ENCODE data around the gene MGRN1. TPM values are rescaled to one million over a fixed set of nuclear protein-coding genes. Genes with fewer than 3 reads are reported as not detected.
A peak's percentile ranks its signal among the peaks of the same experiment; 100 is the strongest.

Gene MGRN1
- total and polyA plus RNA-seq, 2 experiments from 2014 or later, result 47.2 to 66.6 TPM

DNA sequence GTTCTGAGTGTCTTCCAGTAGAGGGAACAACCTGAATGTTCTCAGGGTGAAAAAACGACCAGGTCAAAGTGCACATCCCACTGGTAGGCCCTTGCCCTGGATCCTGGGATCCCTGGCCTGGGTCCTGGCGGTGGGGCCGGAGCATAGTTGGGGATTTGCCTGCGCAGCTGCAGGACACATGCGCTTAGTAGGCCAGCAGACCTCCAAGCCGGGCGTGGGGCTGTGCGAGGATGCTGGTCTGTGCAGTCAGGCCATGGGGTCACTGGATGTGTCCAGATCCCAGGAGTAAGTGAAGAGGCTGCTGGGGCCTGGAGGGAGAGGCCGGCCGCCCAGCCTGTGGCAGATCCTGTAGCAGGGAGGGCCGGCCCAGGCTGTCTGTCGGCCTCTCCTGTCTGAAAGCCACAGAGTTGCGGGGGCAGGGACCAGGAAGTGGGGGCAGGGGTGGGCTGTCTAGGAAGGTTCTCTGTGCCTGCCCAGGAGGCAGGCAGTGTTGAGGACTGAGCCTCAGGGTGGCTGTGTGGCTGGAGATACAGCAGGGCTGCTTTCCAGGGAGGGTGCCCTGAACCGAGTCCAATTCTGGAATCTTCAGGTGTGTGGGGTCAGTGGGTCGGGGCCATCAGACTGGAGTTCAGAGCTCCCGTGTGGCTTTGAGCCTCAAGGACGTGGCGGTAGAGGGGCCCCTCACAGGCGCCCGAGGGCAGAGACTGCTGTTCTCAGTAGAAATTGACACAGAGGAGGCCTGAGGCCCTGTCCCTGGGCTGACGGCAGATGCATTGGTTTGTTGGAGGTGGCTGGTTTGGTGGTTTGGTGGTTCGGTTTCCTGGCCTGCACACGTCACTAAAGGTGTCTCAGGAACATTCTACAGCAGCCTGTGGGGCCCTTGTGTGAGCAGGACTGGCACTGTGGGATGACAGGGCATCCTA lies 51.5 kb downstream of the MGRN1 start:
- H3K4me1 ChIP-seq (ENCODE audit: low read depth), result peaks cover 13% of the 10 kb centered on the region
- TF ChIP-seq, protein P1, sequence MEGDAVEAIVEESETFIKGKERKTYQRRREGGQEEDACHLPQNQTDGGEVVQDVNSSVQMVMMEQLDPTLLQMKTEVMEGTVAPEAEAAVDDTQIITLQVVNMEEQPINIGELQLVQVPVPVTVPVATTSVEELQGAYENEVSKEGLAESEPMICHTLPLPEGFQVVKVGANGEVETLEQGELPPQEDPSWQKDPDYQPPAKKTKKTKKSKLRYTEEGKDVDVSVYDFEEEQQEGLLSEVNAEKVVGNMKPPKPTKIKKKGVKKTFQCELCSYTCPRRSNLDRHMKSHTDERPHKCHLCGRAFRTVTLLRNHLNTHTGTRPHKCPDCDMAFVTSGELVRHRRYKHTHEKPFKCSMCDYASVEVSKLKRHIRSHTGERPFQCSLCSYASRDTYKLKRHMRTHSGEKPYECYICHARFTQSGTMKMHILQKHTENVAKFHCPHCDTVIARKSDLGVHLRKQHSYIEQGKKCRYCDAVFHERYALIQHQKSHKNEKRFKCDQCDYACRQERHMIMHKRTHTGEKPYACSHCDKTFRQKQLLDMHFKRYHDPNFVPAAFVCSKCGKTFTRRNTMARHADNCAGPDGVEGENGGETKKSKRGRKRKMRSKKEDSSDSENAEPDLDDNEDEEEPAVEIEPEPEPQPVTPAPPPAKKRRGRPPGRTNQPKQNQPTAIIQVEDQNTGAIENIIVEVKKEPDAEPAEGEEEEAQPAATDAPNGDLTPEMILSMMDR (IDR thresholded peaks at IDR 0.05; ENCODE audit: low read depth, low read length), result no peak
- no peak overlapping the region for H3K4me3 ChIP-seq
- H3K27me3 ChIP-seq, result no peaks in the 10 kb centered on the region
- peak in 1 of 2 donors; percentile 46 for DNase-seq (ENCODE audit: low read depth in 1 of 2, low spot score in 1 of 2)
- H3K36me3 ChIP-seq, result peaks cover 3% of the 10 kb centered on the region
- no peaks in the 10 kb centered on the region for H3K9me3 ChIP-seq (ENCODE audit: low read depth)
- H3K27ac ChIP-seq, result peak overlapping the region; percentile 82

DNA sequence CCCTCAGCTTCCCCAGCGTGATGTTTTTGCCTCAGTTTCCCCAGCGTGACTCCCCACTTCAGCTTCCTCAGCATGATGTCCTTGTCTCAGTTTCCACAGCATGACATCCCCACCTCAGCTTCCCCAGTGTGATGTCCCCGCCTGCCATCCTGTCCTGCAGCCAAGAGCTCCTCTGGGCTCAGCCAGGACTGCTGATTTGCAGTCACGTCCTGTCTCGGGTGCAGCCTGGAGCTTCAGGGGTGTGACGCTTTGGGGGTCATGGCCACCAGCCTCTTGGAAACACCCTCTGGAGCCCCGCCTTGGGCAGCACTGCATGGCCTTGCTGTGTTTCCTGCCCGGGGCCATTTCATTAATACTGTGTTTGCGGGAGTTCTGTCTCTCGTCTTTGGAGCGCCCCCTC lies 52.2 kb downstream of the MGRN1 start:
- TF ChIP-seq, protein P1 (IDR thresholded peaks at IDR 0.05; ENCODE audit: low read depth, low read length), result no peak
- no peak for DNase-seq (ENCODE audit: low read depth in 1 of 2, low spot score in 1 of 2)
- Histone ChIP-seq H3K9me3 (ENCODE audit: low read depth) (no peaks in the 10 kb centered on the region), H3K4me3 (no peak overlapping the region), H3K4me1 (ENCODE audit: low read depth) (peaks cover 13% of the 10 kb centered on the region), H3K27me3 (no peaks in the 10 kb centered on the region), H3K27ac (peak overlapping the region; percentile 82), H3K36me3 (peaks cover 3% of the 10 kb centered on the region)

- H3K9me3 ChIP-seq (ENCODE audit: low read depth), result no peaks in the 10 kb centered on the region
- no peak overlapping the region for H3K27ac ChIP-seq
- no peaks in the 10 kb centered on the region for H3K27me3 ChIP-seq
- TF ChIP-seq, protein P1 (IDR thresholded peaks at IDR 0.05; ENCODE audit: low read depth, low read length), result no peak
- peaks cover 13% of the 10 kb centered on the region for H3K4me1 ChIP-seq (ENCODE audit: low read depth)
- peaks cover 3% of the 10 kb centered on the region for H3K36me3 ChIP-seq
- no peak for DNase-seq (ENCODE audit: low read depth in 1 of 2, low spot score in 1 of 2)
- H3K4me3 ChIP-seq, result no peak overlapping the region
These were observed 52.8 kb downstream of the MGRN1 start for GRCh38 chr16:4677390-4677789.

DNA sequence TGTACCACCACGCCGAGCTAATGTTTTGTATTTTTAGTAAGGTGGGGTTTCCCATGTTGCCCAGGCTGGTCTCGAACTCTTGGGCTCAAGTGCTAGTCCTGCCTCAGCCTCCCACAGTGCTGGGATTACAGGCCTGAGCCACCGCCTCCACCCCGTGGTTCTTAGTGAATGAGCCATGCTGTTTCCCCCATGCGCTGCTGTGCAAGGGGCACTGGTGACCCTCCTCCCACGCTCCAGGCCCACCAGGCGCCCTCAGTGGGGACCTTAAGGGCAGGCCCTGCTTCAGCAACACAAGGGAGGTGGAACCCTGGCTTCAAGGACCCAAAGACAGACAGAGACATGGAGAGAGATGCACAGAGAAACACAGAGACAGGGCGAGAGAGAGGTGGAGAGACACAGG lies 53.4 kb downstream of the MGRN1 start:
- Histone ChIP-seq H3K9me3 (ENCODE audit: low read depth) (no peaks in the 10 kb centered on the region), H3K27me3 (no peaks in the 10 kb centered on the region), H3K27ac (peak overlapping the region; percentile 62), H3K4me3 (no peak overlapping the region), H3K36me3 (peaks cover 3% of the 10 kb centered on the region), H3K4me1 (ENCODE audit: low read depth) (peaks cover 13% of the 10 kb centered on the region)
- no peak for DNase-seq (ENCODE audit: low read depth in 1 of 2, low spot score in 1 of 2)
- TF ChIP-seq, protein P1 (IDR thresholded peaks at IDR 0.05; ENCODE audit: low read depth, low read length), result no peak

GRCh38 chr16:4678596-4678995 lies 54.0 kb downstream of the MGRN1 start:
- TF ChIP-seq, protein P1 (IDR thresholded peaks at IDR 0.05; ENCODE audit: low read depth, low read length), result no peak

More at GRCh38 chr16:4678596-4678995, 54.0 kb downstream of the MGRN1 start:
- Histone ChIP-seq H3K27ac (peak overlapping the region; percentile 62), H3K4me1 (ENCODE audit: low read depth) (peaks cover 13% of the 10 kb centered on the region), H3K36me3 (no peaks in the 10 kb centered on the region), H3K9me3 (ENCODE audit: low read depth) (no peaks in the 10 kb centered on the region), H3K27me3 (no peaks in the 10 kb centered on the region), H3K4me3 (no peak overlapping the region)
- no peak for DNase-seq (ENCODE audit: low read depth in 1 of 2, low spot score in 1 of 2)

Measured in cardiac muscle cell (in vitro differentiated cells and primary cell).